BE2C (cell line): ENCODE data around the gene CHRNA4.

ENCODE experiments used
- DNase-seq: peaks from one replicate; pipeline ENCODE4 v3.0.0-alpha.2; 2020
- H3K27me3 ChIP-seq: fragments of 250-450 bp; sonication (Bioruptor Pico); 2 replicates; pipeline ENCODE4 v1.5.1; 2020; ENCODE audit warnings: mild to moderate bottlenecking
- H3K36me3 ChIP-seq: fragments of 250-450 bp; sonication (Bioruptor Pico); 2 replicates; pipeline ENCODE4 v1.5.1; 2020; ENCODE audit warnings: mild to moderate bottlenecking
- H3K4me1 ChIP-seq: fragments of 250-450 bp; sonication (Bioruptor Pico); 2 replicates; pipeline ENCODE4 v1.5.1; 2020
- H3K4me3 ChIP-seq: 2 replicates; pipeline ENCODE4 v1.5.1; 2011; ENCODE audit warnings: low read depth, low read length
- H3K9me3 ChIP-seq: fragments of 250-450 bp; sonication (Bioruptor Pico); 2 replicates; pipeline ENCODE4 v1.5.1; 2020
- CTCF ChIP-seq: IDR thresholded peaks from 2 replicates; pipeline ENCODE4 v1.5.1; 2012; ENCODE audit warnings: mild to moderate bottlenecking, low read depth, low read length

Gene CHRNA4

GRCh38 chr20:63359164-63359934 lies 1.8 kb downstream of the CHRNA4 start:
- H3K9me3 ChIP-seq: no peaks in the 10 kb centered on the region
- DNase-seq: no peak
- TF ChIP-seq CTCF: no peak
- no peak overlapping the region for H3K4me3 ChIP-seq
- no peaks in the 10 kb centered on the region for H3K4me1 ChIP-seq
- no peaks in the 10 kb centered on the region for H3K36me3 ChIP-seq
- H3K27me3 ChIP-seq: peaks cover 16% of the 10 kb centered on the region

- no peaks in the 10 kb centered on the region for H3K36me3 ChIP-seq
- H3K9me3 ChIP-seq: no peaks in the 10 kb centered on the region
- no peak for DNase-seq
- H3K27me3 ChIP-seq: peaks cover 16% of the 10 kb centered on the region
- no peak for TF ChIP-seq CTCF
- H3K4me1 ChIP-seq: no peaks in the 10 kb centered on the region
- no peak overlapping the region for H3K4me3 ChIP-seq
Measured at GRCh38 chr20:63357921-63358905, 2.9 kb downstream of the CHRNA4 start.

- no peaks in the 10 kb centered on the region for H3K4me1 ChIP-seq
- no peak overlapping the region for H3K4me3 ChIP-seq
Measured at GRCh38 chr20:63356931-63357879, 3.9 kb downstream of the CHRNA4 start.

GRCh38 chr20:63356511-63356910 lies 4.6 kb downstream of the CHRNA4 start:
- DNase-seq: no peak
- Histone ChIP-seq H3K4me1 (no peaks in the 10 kb centered on the region), H3K4me3 (no peak overlapping the region), H3K27me3 (peaks cover 16% of the 10 kb centered on the region), H3K36me3 (no peaks in the 10 kb centered on the region), H3K9me3 (no peaks in the 10 kb centered on the region)
- TF ChIP-seq CTCF: no peak

More at GRCh38 chr20:63356931-63357879, 3.9 kb downstream of the CHRNA4 start:
- no peak for TF ChIP-seq CTCF
- no peak for DNase-seq
- H3K36me3 ChIP-seq: no peaks in the 10 kb centered on the region
- H3K27me3 ChIP-seq: peaks cover 16% of the 10 kb centered on the region
- H3K9me3 ChIP-seq: no peaks in the 10 kb centered on the region

- H3K27me3 ChIP-seq: peaks cover 14% of the 10 kb centered on the region
- H3K36me3 ChIP-seq: no peaks in the 10 kb centered on the region
- H3K4me3 ChIP-seq: no peak overlapping the region
- DNase-seq: no peak
- TF ChIP-seq CTCF: no peak
- H3K4me1 ChIP-seq: no peaks in the 10 kb centered on the region
- H3K9me3 ChIP-seq: no peaks in the 10 kb centered on the region
Measured at GRCh38 chr20:63355781-63356295, 5.3 kb downstream of the CHRNA4 start.
